ENCODE measurements around the gene SMARCD2. TPM values are rescaled to one million over a fixed set of nuclear protein-coding genes. Genes with fewer than 3 reads are reported as not detected.

The SMARCD2 gene
- total RNA-seq, 4 donors from 2014 or later = 234 to 337 (median 309) TPM

GRCh38 chr17:63783522-63783921 is 59.0 kb downstream of the SMARCD2 start:
- peaks cover 25% of the 10 kb centered on the region for H3K36me3 ChIP-seq
- no peak for DNase-seq (ENCODE audit: low spot score in 2 of 2)
- no peaks in the 10 kb centered on the region for H3K9me3 ChIP-seq
- peaks cover 28% of the 10 kb centered on the region for H3K4me1 ChIP-seq
- no peak for TF ChIP-seq POLR2AphosphoS5 (IDR thresholded peaks at IDR 0.05)
- no peak for TF ChIP-seq EP300 (IDR thresholded peaks at IDR 0.05)
- no peak for TF ChIP-seq CTCF (IDR thresholded peaks at IDR 0.05)
- no peak for TF ChIP-seq POLR2A (IDR thresholded peaks at IDR 0.05)
- H3K27ac ChIP-seq = no peak overlapping the region
- no peak overlapping the region for H3K4me3 ChIP-seq
- WGBS = 79% methylated on average over 6 of the region's 6 CpGs
- no peaks in the 10 kb centered on the region for H3K27me3 ChIP-seq

Other genes with a start within 250 kb of the SMARCD2 start
- gene TACO1, start 241.8 kb downstream of the SMARCD2 start, total RNA-seq = 10 to 100 TPM in 2 of 4 donors, 1 to 10 TPM in 2; 9.3 to 20.2 (median 10.2) TPM
- 10 to 100 TPM; 31.6 to 55.1 (median 44.3) TPM for gene MAP3K3, start 220.3 kb downstream of the SMARCD2 start, total RNA-seq
- gene LIMD2, start 142.6 kb downstream of the SMARCD2 start, total RNA-seq = 1 to 10 TPM; 5.0 to 9.4 (median 6.8) TPM
- 10 to 100 TPM; 17.0 to 52.2 (median 27.4) TPM for gene STRADA, start 100.9 kb downstream of the SMARCD2 start, total RNA-seq
- 10 to 100 TPM; 48.1 to 70.0 (median 62.9) TPM for gene CCDC47, start 69.1 kb downstream of the SMARCD2 start, total RNA-seq
- gene DDX42, start 68.5 kb downstream of the SMARCD2 start, total RNA-seq = 100 to 1,000 TPM in 2 of 4 donors, 10 to 100 TPM in 2; 56.9 to 222 (median 84.9) TPM
- 100 to 1,000 TPM; 105 to 144 (median 118) TPM for gene PSMC5, start 15.3 kb downstream of the SMARCD2 start, total RNA-seq
- 10 to 100 TPM; 46.4 to 54.7 (median 48.4) TPM for gene FTSJ3, start 15.0 kb downstream of the SMARCD2 start, total RNA-seq
- not detected for gene CSH2, start 31.0 kb upstream of the SMARCD2 start, total RNA-seq
- not detected for gene GH2, start 39.3 kb upstream of the SMARCD2 start, total RNA-seq
- gene CSH1, start 53.9 kb upstream of the SMARCD2 start, total RNA-seq = not detected
- not detected for gene CSHL1, start 68.6 kb upstream of the SMARCD2 start, total RNA-seq
- not detected for gene GH1, start 76.2 kb upstream of the SMARCD2 start, total RNA-seq
- gene CD79B, start 89.6 kb upstream of the SMARCD2 start, total RNA-seq = 1 to 10 TPM; 1.5 to 7.9 (median 2.2) TPM
- gene SCN4A, start 130.2 kb upstream of the SMARCD2 start, total RNA-seq = 1 to 10 TPM in 2 of 4 donors, under 1 TPM in 2; 0.45 to 4.5 (median 1.6) TPM
- under 1 TPM in 1 of 4 donors, not detected in 3; 0.30 TPM for gene PRR29, start 155.7 kb upstream of the SMARCD2 start, total RNA-seq
- 10 to 100 TPM in 2 of 4 donors, 1 to 10 TPM in 2; 8.4 to 32.5 (median 14.9) TPM for gene ICAM2, start 177.9 kb upstream of the SMARCD2 start, total RNA-seq

Measured in suprapubic skin (tissue), 4 donors.